Mammary epithelial cell (primary cell): ENCODE results near the gene NRBF2.

Source experiments
- CTCF ChIP-seq, 2 donors: IDR thresholded peaks in 1 of 2; conservative IDR thresholded peaks in 1 of 2; 2 replicates each; pipeline ENCODE4 v1.5.1; 2011 to 2012; ENCODE audit warnings: inconsistent platforms in 2 of 2, low read length in 2 of 2, mild to moderate bottlenecking in 2 of 2, control low read depth in 1 of 2, low read depth in 1 of 2; ENCODE audit not compliant: insufficient read depth in 1 of 2; ENCODE audit errors: extremely low read depth in 1 of 2
- EZH2 ChIP-seq: IDR thresholded peaks from 2 replicates; pipeline ENCODE4 v1.6.1; 2012; ENCODE audit warnings: low read length, inconsistent platforms, borderline replicate concordance

GRCh38 chr10:63171255-63171855 lies 38.2 kb downstream of the NRBF2 start:
- no peak for TF ChIP-seq CTCF (conservative IDR thresholded peaks at IDR 0.05 in 1 of 2, IDR thresholded peaks at IDR 0.05 in 1 of 2; ENCODE audit: extremely low read depth in 1 of 2, insufficient read depth in 1 of 2, low read depth in 1 of 2, low read length in 2 of 2)
- no peak for TF ChIP-seq EZH2
